Tibial nerve (tissue), 4 donors: ENCODE results near the gene VPS26B.

Source experiments
- CTCF ChIP-seq, 5 experiments: fragments of 200-600 bp in 3 of 5; fragments of 450-650 bp in 2 of 5; sonication (generic) in 3 of 5; IDR thresholded peaks; one replicate each; pipeline ENCODE4 v1.5.1; 2016 to 2019; ENCODE audit warnings: antibody characterized with exemption in 5 of 5, mild to moderate bottlenecking in 3 of 5, moderate library complexity in 2 of 5
- EP300 ChIP-seq, 2 donors: sonication (generic); formaldehyde crosslinking; IDR thresholded peaks; one replicate each; pipeline ENCODE4 v1.6.1; 2017; ENCODE audit warnings: antibody characterized with exemption in 2 of 2, mild to moderate bottlenecking in 1 of 2
- POLR2A ChIP-seq, 2 donors: fragments of 450-650 bp; IDR thresholded peaks; one replicate each; pipeline ENCODE4 v1.6.1; 2017; ENCODE audit warnings: antibody characterized with exemption in 2 of 2, mild to moderate bottlenecking in 2 of 2, moderate library complexity in 2 of 2

GRCh38 chr11:134260503-134260902 is 36.0 kb downstream of the VPS26B start:
- TF ChIP-seq CTCF (IDR thresholded peaks at IDR 0.05) = no peak
- TF ChIP-seq POLR2A (IDR thresholded peaks at IDR 0.05) = no peak
- no peak for TF ChIP-seq EP300 (IDR thresholded peaks at IDR 0.05)
